K562 (cell line): ENCODE measurements around the gene XIRP1. TPM values are rescaled to one million over a fixed set of nuclear protein-coding genes. Genes with fewer than 3 reads are reported as not detected.

ENCODE experiments used
- ARID4B ChIP-seq: sonication (generic); formaldehyde crosslinking; IDR thresholded peaks from 2 replicates; pipeline ENCODE4 v1.8.0; 2022; ENCODE audit warnings: mild to moderate bottlenecking, missing genetic modification reagents
- EHMT2 ChIP-seq: fragments of 450-650 bp; IDR thresholded peaks from 2 replicates; pipeline ENCODE4 v1.6.1; 2018; ENCODE audit warnings: antibody characterized with exemption
- ILF3 ChIP-seq: fragments of 450-650 bp; IDR thresholded peaks from 2 replicates; pipeline ENCODE4 v1.6.1; 2018; ENCODE audit warnings: antibody characterized with exemption, mild to moderate bottlenecking, moderate library complexity, borderline replicate concordance
- JUNB ChIP-seq: fragments of 450-650 bp; formaldehyde crosslinking; conservative IDR thresholded peaks from 2 replicates; pipeline ENCODE4 v1.4.0; 2020; ENCODE audit warnings: mild to moderate bottlenecking
- MIER1 ChIP-seq: fragments of 450-650 bp; IDR thresholded peaks from 2 replicates; pipeline ENCODE4 v1.6.1; 2016; ENCODE audit warnings: antibody characterized with exemption, mild to moderate bottlenecking, low read depth
- NFATC3 ChIP-seq: fragments of 450-650 bp; IDR thresholded peaks from 2 replicates; pipeline ENCODE4 v1.6.1; 2017; ENCODE audit warnings: mild to moderate bottlenecking
- RFX1 ChIP-seq: fragments of 450-650 bp; IDR thresholded peaks from 2 replicates; pipeline ENCODE4 v1.6.1; 2016; ENCODE audit warnings: mild to moderate bottlenecking, moderate library complexity
- SNIP1 ChIP-seq: fragments of 450-650 bp; IDR thresholded peaks from 2 replicates; pipeline ENCODE4 v1.7.1; 2017; ENCODE audit warnings: low read depth, mild to moderate bottlenecking
- TARDBP ChIP-seq: fragments of 450-650 bp; IDR thresholded peaks from 2 replicates; pipeline ENCODE4 v1.6.1; 2016
- YY1 ChIP-seq, 3 experiments: IDR thresholded peaks; 2 replicates each; pipeline ENCODE4 v1.6.1; 2011; ENCODE audit warnings: low read length in 2 of 3, mild to moderate bottlenecking in 2 of 3, moderate library complexity in 2 of 3, borderline replicate concordance in 1 of 3, control low read depth in 1 of 3, low read depth in 1 of 3; ENCODE audit not compliant: insufficient read depth in 3 of 3, insufficient replicate concordance in 2 of 3, control insufficient read depth in 1 of 3, insufficient read length in 1 of 3; ENCODE audit errors: extremely low read depth in 1 of 3
- ZBTB40 ChIP-seq, 2 experiments: fragments of 450-650 bp in 1 of 2; sonication (generic) in 1 of 2; formaldehyde crosslinking in 1 of 2; IDR thresholded peaks; 2 replicates each; pipeline versions ENCODE4 v1.7.1 to v1.9.0; 2016 to 2022; ENCODE audit warnings: inconsistent platforms in 1 of 2, mild to moderate bottlenecking in 1 of 2, missing genetic modification reagents in 1 of 2
- ZNF639 ChIP-seq, 2 experiments: fragments of 200-800 bp in 1 of 2; sonication (Bioruptor generic) in 1 of 2; sonication (generic) in 1 of 2; formaldehyde crosslinking in 1 of 2; IDR thresholded peaks in 1 of 2; conservative IDR thresholded peaks in 1 of 2; 2 replicates each; pipeline versions ENCODE4 v1.5.0 to v1.6.1; 2016 to 2020; ENCODE audit warnings: missing compliant biosample characterization in 1 of 2, missing genetic modification characterization in 1 of 2, missing genetic modification reagents in 1 of 2
- polyA plus RNA-seq, 8 experiments: library from polyadenylated mRNA; depleted of rRNA in 4 of 8; stranded (reverse) in 5 of 8; unstranded in 3 of 8; fragments of >200 nt; fragmentation: Nextera tagmentation in 2 of 8; fragmentation: Illumina TruSeq in 1 of 8; extraction: Ambion mirVana in 2 of 8; extraction: Trizol in 1 of 8; gene quantifications; 2 replicates each; pipeline versions ENCODE4 v1.2.1 to v1.2.3, GENCODE V29; 2011 to 2014; ENCODE audit warnings: inconsistent platforms in 1 of 8, missing spikeins in 1 of 8
- total RNA-seq, 7 experiments: library from RNA; depleted of rRNA in 6 of 7; stranded (reverse); fragments of >200 nt in 6 of 7; fragmentation: Illumina TruSeq in 2 of 7; extraction: Trizol in 2 of 7; gene quantifications; 2 replicates each; pipeline versions ENCODE4 v1.2.1 to v1.2.3, GENCODE V29; 2011 to 2021; ENCODE audit warnings: low replicate concordance in 1 of 7

Gene XIRP1
- total and polyA plus RNA-seq, 9 of the 15 experiments (the other 6 are each of a cell fraction or from before 2014, with no cell fraction given): 0.03 to 0.27 (median 0.08) TPM; not detected in 3

- TF ChIP-seq ZBTB40 (IDR thresholded peaks at IDR 0.05): peak; percentile 42; the same call in 1 of the 2 replicates
- no peak for TF ChIP-seq ZBTB40 (CRISPR knock-in tag; IDR thresholded peaks at IDR 0.05)
- TF ChIP-seq ZNF639 (CRISPR knock-in tag; conservative IDR thresholded peaks at IDR 0.05 in 1 of 2, IDR thresholded peaks at IDR 0.05 in 1 of 2): no peak
- 0 out of 2 replicates have a peak, but pooled peaks have one; percentile 46 for TF ChIP-seq MIER1
- no peak for TF ChIP-seq ILF3
- peak; percentile 54 for TF ChIP-seq RFX1
- TF ChIP-seq YY1 (IDR thresholded peaks at IDR 0.05; ENCODE audit: borderline replicate concordance in 1 of 3, control insufficient read depth in 1 of 3, extremely low read depth in 1 of 3, insufficient read depth in 3 of 3, insufficient read length in 1 of 3, insufficient replicate concordance in 2 of 3, low read depth in 1 of 3, low read length in 2 of 3): peak in 1 of 3 experiments; percentile 13
- TF ChIP-seq NFATC3: no peak
- no peak for TF ChIP-seq JUNB (CRISPR knock-in tag)
- peak; percentile 46; the same call in 1 of the 2 replicates for TF ChIP-seq EHMT2
- TF ChIP-seq SNIP1: no peak
- TF ChIP-seq ARID4B: no peak
- TF ChIP-seq TARDBP: no peak
Observed at GRCh38 chr3:39178553-39178952, 13.8 kb downstream of the XIRP1 start (continued).
